T-helper 2 cell treated with Interferon-gamma antibody and Interleukin-4, amounts not matched to agents 5 μg/mL and 100 μg/mL, for 36 hours (primary cell): ENCODE measurements around the gene FOLR2.
A peak's percentile ranks its signal among the peaks of the same experiment; 100 is the strongest.

Experiments
- DNase-seq: peaks from one replicate; pipeline ENCODE4 v3.0.0; 2021; ENCODE audit warnings: low spot score
- H3K27ac Mint-ChIP-seq: one replicate; pipeline ENCODE4 v1.8.0; 2021; ENCODE audit warnings: mild to moderate bottlenecking, mixed read lengths
- H3K27me3 Mint-ChIP-seq: one replicate; pipeline ENCODE4 v1.8.0; 2021; ENCODE audit warnings: low read depth, mixed read lengths
- H3K36me3 Mint-ChIP-seq: one replicate; pipeline ENCODE4 v1.8.0; 2021; ENCODE audit warnings: low read depth, mixed read lengths
- H3K4me1 Mint-ChIP-seq: one replicate; pipeline ENCODE4 v1.8.0; 2021; ENCODE audit warnings: low read depth, mixed read lengths
- H3K4me3 Mint-ChIP-seq: one replicate; pipeline ENCODE4 v1.8.0; 2022; ENCODE audit warnings: mild to moderate bottlenecking, moderate library complexity, mixed read lengths
- H3K9me3 Mint-ChIP-seq: one replicate; pipeline ENCODE4 v1.8.0; 2021; ENCODE audit warnings: mixed read lengths

Gene FOLR2

DNA sequence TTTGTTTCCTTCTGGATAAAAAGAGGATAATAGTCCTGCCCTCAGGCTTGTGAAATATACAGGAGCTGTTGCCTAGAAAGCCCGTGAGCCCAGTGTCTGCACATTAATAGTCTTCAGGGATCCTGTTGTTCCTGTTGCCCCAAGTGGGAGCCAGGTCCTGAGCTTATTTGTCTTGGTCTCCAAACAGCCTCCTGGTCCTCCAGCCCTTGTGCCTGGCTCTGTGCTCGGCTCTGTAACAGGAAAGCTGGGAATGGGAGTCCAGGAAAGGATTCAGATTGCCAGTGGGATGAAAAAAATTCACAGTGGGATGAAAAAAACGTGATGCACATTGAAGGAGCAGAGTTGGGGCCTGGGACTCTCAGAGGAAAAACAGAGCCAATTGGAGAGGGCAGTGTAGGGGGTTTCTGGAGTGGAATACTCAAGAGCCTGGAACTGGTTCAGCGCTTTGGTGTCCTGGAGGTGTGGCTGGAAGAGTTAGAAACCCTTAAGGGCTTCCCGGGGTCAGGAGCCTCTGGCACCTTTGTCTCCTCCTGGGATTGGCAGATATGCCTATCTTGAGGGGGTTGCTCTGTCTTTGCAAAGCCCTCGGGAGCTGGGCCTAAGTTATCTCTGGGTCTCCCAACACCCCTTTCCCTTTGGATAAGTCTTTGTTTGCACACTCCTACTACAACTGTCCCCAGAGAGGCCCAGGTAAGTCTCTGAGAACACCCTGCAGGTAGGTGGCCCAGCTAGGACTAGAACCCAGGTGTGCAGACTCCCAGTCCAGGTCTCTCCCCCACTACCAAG, 5.7 kb downstream of the FOLR2 start:
- Mint-ChIP-seq H3K36me3 (peaks cover 4% of the 10 kb centered on the region), H3K4me1 (peaks cover 28% of the 10 kb centered on the region), H3K9me3 (no peaks in the 10 kb centered on the region), H3K27ac (peak overlapping the region; percentile 86), H3K27me3 (peaks cover 7% of the 10 kb centered on the region), H3K4me3 (peak overlapping the region; percentile 89)
- DNase-seq, result no peak

DNA sequence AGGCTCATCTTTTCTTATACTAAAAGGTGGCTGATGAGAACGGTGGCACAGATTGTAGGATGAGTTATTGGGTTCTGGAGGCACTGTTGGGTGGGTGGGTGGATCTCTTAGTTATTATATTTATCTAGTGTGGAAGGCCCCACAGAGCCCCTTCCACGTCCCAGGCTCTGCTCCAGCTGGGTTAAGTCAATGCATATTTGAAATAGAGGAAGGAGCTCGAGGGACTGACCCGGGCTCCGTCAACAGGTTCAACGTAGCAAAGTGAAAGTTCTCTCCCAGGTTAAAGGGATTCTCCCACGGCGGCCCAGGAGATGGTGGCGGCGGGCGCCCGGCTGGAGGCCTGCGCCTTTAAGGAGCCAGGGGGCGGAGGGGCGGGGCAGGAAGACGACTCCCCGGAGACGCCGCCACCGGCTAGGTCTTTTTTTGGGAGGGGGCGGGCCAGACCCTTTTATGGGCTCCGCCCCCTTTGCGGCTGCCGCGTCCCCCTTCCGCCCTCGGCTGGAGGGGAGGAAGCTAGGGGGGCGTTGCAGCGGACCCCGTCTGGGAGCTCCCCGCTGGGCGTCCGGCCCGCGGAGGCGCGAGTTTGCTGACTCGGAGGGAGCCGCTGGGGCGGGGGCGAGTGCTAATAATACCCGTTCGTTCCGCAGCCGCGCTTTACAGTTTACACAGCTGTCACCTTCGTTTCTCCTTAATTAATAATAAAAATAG, 6.5 kb downstream of the FOLR2 start:
- Mint-ChIP-seq H3K4me3 (peak overlapping the region; percentile 89), H3K36me3 (peaks cover 4% of the 10 kb centered on the region), H3K27me3 (peaks cover 3% of the 10 kb centered on the region), H3K27ac (peak overlapping the region; percentile 86), H3K4me1 (peaks cover 22% of the 10 kb centered on the region), H3K9me3 (no peaks in the 10 kb centered on the region)
- DNase-seq, result peak; percentile 96

DNA sequence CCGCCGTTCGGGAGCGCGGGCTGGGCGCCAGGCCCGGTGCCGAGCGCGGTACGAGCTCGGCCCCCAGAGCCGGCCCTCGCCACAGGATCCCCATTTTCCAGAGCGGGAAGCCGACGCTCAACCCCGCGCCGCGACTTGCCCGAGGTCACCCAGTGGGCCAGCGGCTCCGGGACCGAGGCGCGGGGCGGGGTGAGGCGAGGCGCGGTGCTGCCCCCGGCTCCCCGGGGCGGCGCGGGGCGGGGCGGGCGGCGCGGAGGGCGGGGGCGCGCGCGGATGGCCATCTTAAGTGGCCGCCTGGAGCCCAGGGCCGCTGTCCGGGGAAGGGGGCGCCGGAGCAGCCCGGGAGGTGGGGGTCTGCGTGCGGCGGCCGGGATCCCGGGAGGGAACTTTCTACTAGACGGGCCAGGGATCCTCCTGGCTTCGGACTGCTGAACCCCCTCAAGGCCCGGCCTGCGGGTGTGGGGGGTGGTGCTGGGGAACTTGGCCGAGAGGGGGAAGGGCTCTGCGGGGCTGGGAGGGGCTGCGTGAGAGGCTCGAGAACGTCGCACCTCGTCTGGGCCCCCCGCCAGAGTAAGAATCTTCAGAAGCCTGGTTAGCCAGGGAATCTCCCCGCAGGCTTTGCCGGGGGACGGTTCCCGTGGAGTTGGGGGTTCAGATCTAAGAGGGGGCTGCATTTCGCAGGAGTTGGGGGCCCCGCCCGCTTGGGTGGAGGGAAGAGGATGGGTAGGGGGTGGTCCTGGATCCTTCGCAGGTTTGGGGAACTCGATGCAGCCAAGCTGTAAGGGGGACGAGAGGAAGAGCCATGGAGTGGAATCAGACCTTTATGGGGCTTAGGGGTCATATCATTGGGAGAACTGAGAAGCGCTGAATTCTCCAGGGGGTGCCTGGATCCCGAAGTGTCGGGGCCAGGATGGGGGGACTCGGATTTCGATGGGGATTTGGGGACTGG, 7.3 kb downstream of the FOLR2 start:
- H3K27ac Mint-ChIP-seq, result peak overlapping the region; percentile 91
- DNase-seq, result peak; percentile 75
- no peaks in the 10 kb centered on the region for H3K27me3 Mint-ChIP-seq
- peaks cover 4% of the 10 kb centered on the region for H3K36me3 Mint-ChIP-seq
- no peaks in the 10 kb centered on the region for H3K9me3 Mint-ChIP-seq
- peaks cover 20% of the 10 kb centered on the region for H3K4me1 Mint-ChIP-seq
- peak overlapping the region; percentile 94 for H3K4me3 Mint-ChIP-seq

DNA sequence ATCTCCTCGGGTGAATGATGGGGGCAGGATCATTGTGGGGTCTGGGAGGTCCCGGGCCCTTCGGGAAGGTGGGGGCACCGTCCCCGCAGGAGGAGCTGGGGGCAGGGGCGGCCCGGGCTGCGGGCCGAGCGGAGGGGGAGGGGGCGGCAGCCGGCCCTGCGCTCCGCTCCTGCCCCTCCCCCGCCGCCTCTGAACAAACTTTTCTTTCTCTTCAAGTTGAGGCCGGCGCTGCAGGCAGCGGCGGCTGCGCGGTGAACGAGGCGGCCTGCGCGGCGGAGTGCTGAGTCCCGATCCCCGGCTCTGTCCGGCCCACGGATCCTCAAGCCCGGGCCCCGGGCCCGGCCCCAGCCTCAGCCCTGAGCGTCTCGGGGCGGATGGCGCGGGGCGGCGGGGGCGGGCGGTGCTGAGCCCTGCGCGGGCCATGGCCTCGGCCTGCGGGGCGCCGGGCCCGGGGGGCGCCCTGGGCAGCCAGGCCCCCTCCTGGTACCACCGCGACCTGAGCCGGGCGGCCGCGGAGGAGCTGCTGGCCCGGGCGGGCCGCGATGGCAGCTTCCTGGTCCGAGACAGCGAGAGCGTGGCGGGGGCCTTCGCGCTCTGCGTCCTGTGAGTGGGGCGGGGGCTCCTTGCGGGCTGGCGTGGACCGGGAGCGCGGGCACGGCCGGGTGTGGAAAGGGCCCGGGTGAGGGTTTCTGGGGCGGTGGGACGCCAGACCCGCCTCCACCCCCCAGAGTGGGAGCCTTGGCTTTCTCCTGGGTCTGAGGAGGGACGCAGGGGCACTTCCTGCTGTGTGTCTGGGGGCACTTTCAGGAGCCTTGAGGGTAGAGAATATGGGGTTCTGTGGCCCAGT, 8.2 kb downstream of the FOLR2 start, which contains the start of gene INPPL1:
TSS of gene INPPL1 (plus strand) at position 204 of the 847 bp plus-strand sequence. CDS start at position 422, 218 bp downstream.
- H3K27ac Mint-ChIP-seq, result peak within 1 kb of the TSS; percentile 93

DNA sequence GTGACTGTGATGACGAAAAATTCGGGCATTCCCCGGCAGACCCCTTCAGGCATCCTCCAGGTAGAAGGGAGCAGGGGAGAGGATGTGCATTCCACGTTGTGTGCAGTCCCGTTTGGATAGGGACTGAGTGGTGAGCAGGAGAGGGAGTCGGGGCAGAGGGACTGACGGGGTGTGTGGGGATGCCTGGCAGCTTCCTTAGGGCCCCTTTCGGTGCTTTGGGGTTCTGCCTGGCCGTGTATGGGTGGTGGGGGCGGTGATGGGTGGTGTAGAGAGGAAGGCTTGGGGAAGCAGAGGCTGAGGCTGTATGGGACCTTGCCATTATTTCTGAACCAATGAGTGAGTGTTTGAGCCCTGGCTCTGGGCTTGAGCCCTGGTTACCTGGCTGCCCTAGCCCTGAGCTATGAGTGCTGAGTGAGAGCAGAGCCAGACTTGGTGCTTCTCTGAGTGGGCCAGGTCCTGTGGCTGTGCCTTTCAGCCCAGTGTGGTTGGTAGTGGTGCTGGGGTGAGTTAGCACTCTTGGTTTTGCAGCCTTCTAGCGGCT, 8.9 kb downstream of the FOLR2 start:
- DNase-seq, result peak; percentile 36
- H3K4me1 Mint-ChIP-seq, result peaks cover 20% of the 10 kb centered on the region

More for the DNA sequence above, 8.2 kb downstream of the FOLR2 start, which contains the start of gene INPPL1:
- Mint-ChIP-seq H3K36me3 (peaks cover 9% of the 10 kb centered on the region), H3K9me3 (no peaks in the 10 kb centered on the region), H3K4me3 (peak within 1 kb of the TSS; percentile 97), H3K4me1 (peaks cover 20% of the 10 kb centered on the region), H3K27me3 (no peaks in the 10 kb centered on the region)
- DNase-seq, result peak; percentile 36

DNA sequence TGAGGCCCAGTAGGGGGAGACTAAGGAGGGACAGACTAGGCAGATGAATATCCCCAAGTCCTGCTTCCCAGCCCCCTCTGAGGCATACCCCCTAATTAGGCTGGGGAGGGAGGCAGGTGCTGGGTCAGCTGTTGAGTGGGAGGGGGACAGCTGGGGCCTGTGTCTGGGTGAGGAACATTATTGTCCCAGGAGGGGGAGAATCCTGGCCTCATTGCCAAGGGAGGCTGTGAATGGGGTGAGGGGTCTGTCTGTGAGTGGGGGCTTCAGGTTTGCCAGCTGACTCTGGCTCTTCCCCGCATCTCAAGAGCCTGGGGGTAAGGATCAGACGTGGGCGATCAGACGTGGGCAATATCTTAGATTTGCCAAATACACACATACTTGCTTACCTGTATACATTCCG, 10.1 kb downstream of the FOLR2 start:
- H3K27ac Mint-ChIP-seq, result no peak overlapping the region

More for the DNA sequence above, 8.9 kb downstream of the FOLR2 start:
- Mint-ChIP-seq H3K27ac (peak overlapping the region; percentile 93), H3K27me3 (no peaks in the 10 kb centered on the region), H3K4me3 (peak overlapping the region; percentile 97), H3K9me3 (no peaks in the 10 kb centered on the region), H3K36me3 (peaks cover 11% of the 10 kb centered on the region)

DNA sequence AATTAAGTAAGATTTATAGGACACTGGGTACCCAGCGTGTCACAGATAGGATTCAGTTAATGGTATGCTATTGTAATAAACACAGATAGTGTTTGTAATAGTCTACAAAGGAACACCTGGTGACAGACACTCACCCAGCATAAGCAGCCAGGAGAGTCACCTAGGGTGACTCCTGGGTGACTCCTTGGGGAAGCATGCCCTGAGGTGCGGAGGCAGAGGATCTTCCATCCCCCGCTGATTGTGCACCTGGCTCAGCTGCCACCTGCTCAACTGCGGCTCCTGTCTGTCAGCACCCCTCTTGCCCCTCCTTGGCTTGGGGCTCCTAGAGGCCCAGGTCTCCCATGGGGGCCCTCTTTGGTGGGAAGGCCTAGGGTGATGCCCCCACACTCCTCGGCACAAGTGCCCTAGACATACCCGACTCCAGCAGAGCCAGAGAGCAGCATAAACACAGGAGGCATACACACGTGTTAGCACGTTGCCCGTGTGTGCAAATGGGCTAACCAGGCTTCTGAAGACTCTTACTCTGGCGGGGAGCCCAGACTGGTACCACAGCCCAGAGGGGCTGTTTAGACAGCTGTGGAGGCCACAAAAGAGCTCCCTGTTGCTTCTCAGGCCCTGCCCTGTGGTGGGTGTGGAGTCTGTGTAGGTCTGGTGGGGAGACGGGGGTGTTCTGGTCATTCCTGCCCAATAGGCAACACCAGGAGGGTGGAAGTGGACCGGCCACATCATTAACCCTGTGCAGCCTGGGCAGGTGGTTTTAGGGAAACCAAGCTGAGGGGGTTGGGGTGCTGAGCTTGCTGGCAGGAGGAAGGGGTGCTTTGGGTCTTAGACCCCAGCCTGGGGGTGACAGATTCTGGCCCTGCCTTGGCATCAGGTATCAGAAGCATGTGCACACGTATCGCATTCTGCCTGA, 11.0 kb downstream of the FOLR2 start:
- Mint-ChIP-seq H3K27me3 (no peaks in the 10 kb centered on the region), H3K36me3 (peaks cover 22% of the 10 kb centered on the region), H3K27ac (no peak overlapping the region), H3K4me1 (peaks cover 15% of the 10 kb centered on the region), H3K9me3 (no peaks in the 10 kb centered on the region), H3K4me3 (no peak overlapping the region)
- DNase-seq, result no peak

More for the DNA sequence above, 10.1 kb downstream of the FOLR2 start:
- H3K27me3 Mint-ChIP-seq, result no peaks in the 10 kb centered on the region
- peaks cover 20% of the 10 kb centered on the region for H3K4me1 Mint-ChIP-seq
- DNase-seq, result no peak
- no peaks in the 10 kb centered on the region for H3K9me3 Mint-ChIP-seq
- peaks cover 18% of the 10 kb centered on the region for H3K36me3 Mint-ChIP-seq
- no peak overlapping the region for H3K4me3 Mint-ChIP-seq

DNA sequence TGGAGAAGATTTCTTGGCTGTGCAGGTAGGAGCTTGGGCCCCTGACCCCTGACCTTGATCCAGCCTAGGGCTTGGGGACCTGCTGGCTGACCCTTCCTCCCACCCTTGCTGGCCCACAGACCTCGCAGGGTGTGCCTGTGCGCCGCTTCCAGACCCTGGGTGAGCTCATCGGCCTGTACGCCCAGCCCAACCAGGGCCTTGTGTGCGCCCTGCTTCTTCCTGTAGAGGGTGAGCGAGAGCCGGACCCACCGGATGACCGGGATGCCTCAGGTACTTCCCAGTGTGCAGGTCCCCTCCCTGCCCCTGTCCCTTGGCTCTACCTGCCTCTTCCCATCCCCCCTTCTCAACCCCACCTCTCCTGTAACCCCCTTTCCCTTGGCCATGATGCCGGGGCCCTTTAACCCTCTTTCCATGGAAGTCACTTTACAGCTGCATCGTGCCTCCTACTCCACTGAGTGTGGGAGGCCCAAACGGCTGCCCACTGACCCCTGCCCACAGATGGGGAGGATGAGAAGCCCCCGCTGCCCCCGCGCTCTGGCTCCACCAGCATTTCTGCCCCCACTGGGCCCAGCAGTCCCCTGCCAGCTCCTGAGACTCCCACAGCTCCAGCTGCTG, 11.7 kb downstream of the FOLR2 start:
- Mint-ChIP-seq H3K27me3 (no peaks in the 10 kb centered on the region), H3K4me1 (peaks cover 13% of the 10 kb centered on the region), H3K9me3 (no peaks in the 10 kb centered on the region), H3K4me3 (no peak overlapping the region), H3K27ac (no peak overlapping the region), H3K36me3 (peaks cover 24% of the 10 kb centered on the region)
- DNase-seq, result no peak

DNA sequence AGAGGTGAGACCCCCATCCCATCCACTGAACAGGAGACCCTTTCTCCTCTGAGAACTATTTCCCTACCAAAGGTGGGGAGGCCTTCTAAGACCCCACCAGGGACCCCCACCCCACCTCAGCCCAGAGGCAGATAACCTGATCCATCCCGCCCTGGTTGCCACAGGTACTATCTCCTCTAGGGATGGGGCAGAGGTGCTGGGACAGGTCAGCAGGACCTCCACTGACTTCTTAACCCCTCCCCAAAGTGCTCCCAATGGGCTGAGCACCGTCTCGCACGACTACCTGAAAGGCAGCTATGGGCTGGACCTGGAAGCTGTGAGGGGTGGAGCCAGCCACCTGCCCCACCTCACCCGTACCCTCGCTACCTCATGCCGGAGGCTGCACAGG, 12.2 kb downstream of the FOLR2 start:
- H3K36me3 Mint-ChIP-seq, result peaks cover 27% of the 10 kb centered on the region
- H3K27ac Mint-ChIP-seq, result no peak overlapping the region
- peaks cover 13% of the 10 kb centered on the region for H3K4me1 Mint-ChIP-seq
- no peak for DNase-seq
- H3K27me3 Mint-ChIP-seq, result no peaks in the 10 kb centered on the region
- no peak overlapping the region for H3K4me3 Mint-ChIP-seq
- no peaks in the 10 kb centered on the region for H3K9me3 Mint-ChIP-seq

DNA sequence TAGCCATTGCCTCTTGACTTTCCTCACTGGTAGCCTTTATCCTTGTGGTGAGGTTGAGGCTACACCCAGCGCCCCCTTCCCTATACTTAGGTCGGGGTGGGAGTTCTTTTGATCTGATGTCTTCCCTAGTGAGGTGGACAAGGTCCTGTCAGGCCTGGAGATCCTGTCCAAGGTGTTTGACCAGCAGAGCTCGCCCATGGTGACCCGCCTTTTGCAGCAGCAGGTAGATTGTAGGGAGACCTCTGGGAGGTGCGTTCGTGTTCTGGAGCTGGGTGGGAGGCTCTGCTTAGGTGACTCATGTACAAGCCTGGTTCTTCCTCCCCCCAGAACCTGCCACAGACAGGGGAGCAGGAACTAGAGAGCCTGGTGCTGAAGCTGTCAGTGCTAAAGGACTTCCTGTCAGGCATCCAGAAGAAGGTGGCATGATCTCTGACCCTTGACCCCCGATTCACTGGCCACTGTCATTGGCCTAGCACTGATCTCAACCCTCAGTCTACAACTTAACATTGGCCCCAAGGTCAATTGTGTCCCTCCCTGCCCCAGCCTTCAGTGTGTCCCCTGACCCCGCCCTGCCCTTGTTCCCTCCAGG, 12.8 kb downstream of the FOLR2 start:
- no peaks in the 10 kb centered on the region for H3K9me3 Mint-ChIP-seq
- H3K27me3 Mint-ChIP-seq, result no peaks in the 10 kb centered on the region
- DNase-seq, result no peak
- peaks cover 13% of the 10 kb centered on the region for H3K4me1 Mint-ChIP-seq
- no peak overlapping the region for H3K27ac Mint-ChIP-seq
- H3K36me3 Mint-ChIP-seq, result peaks cover 31% of the 10 kb centered on the region
- H3K4me3 Mint-ChIP-seq, result no peak overlapping the region

DNA sequence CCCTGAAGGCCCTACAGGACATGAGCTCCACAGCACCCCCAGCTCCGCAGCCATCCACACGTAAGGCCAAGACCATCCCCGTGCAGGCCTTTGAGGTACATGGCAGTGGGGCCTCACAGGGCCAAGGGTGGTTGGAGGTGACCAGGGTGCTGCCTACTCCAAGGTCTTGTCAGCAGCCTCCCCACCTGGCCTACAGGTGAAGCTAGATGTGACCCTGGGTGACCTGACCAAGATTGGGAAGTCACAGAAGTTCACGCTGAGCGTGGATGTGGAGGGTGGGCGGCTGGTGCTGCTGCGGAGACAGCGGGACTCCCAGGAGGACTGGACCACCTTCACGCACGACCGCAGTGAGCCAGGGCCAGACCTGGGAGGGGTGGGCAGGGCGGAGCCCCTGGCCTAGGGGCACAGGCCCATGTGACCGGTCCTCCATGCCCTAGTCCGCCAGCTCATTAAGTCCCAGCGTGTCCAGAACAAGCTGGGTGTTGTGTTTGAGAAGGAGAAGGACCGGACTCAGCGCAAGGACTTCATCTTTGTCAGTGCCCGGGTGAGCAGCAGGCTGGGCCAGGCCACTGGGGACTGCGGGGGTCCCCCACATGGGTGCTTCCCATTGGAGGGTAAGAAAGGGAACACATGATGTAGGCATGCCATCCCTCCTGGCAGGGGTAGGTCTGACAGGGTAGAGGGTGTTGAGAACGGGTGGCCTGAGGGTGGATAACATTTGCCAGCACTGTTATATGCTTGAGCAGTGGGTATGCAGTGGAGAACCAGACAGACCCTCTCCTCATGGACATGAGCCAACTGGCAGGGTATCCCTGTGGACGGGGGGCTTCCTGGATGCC, 13.6 kb downstream of the FOLR2 start:
- Mint-ChIP-seq H3K27ac (no peak overlapping the region), H3K4me1 (peaks cover 13% of the 10 kb centered on the region), H3K4me3 (no peak overlapping the region), H3K36me3 (peaks cover 37% of the 10 kb centered on the region), H3K9me3 (no peaks in the 10 kb centered on the region), H3K27me3 (no peaks in the 10 kb centered on the region)
- DNase-seq, result no peak
